ENCODE data around the gene CRTAC1.

DNA sequence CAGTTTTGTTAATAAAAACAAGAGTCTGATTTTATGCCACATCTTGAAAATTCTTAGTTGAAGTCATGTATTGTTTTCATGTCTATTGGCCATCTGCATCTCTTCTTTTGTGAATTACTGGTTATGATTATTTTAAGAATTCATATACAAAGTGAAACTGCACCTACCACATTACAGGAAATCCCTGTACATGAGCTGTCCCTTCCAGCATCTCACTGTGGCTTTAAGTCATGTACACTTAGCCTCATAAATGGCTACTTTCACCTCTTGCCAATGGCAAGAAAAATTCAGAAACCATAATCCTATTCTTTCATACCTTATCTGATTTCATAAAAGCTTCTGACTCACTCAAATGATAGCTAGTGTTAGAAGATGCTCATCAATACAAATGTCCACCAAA lies 48.6 kb downstream of the CRTAC1 start:
- TF ChIP-seq, protein P1, sequence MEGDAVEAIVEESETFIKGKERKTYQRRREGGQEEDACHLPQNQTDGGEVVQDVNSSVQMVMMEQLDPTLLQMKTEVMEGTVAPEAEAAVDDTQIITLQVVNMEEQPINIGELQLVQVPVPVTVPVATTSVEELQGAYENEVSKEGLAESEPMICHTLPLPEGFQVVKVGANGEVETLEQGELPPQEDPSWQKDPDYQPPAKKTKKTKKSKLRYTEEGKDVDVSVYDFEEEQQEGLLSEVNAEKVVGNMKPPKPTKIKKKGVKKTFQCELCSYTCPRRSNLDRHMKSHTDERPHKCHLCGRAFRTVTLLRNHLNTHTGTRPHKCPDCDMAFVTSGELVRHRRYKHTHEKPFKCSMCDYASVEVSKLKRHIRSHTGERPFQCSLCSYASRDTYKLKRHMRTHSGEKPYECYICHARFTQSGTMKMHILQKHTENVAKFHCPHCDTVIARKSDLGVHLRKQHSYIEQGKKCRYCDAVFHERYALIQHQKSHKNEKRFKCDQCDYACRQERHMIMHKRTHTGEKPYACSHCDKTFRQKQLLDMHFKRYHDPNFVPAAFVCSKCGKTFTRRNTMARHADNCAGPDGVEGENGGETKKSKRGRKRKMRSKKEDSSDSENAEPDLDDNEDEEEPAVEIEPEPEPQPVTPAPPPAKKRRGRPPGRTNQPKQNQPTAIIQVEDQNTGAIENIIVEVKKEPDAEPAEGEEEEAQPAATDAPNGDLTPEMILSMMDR (conservative IDR thresholded peaks at IDR 0.05): no peak
- TF ChIP-seq ZFX (IDR thresholded peaks at IDR 0.05): no peak
